NCI-H146 (cell line): Measurements from ENCODE around the gene KLHL36.
"Not testable (repeated sequence)": the region's sequence is repeated elsewhere in the genome, so short reads cannot be mapped to it uniquely, and the experiment has no call there.

Experiments used
- DNase-seq: peaks from one replicate; lab custom pipeline; 2025; lab: John Stamatoyannopoulos, UW

Gene KLHL36

GRCh38 chr16:84616515-84616914 is 31.8 kb upstream of the KLHL36 start:
- DNase-seq, result peak; percentile 9

GRCh38 chr16:84617041-84617790 is 31.1 kb upstream of the KLHL36 start:
- peak; percentile 9 for DNase-seq

GRCh38 chr16:84617791-84618580 is 30.3 kb upstream of the KLHL36 start, which contains the start of gene COTL1:
Gene COTL1 (minus strand): TSS chr16:84618078. CDS start chr16:84617914, 164 bp downstream.
- DNase-seq, result peak; percentile 93

GRCh38 chr16:84618581-84619460 is 29.5 kb upstream of the KLHL36 start:
- peak; percentile 60 for DNase-seq

- DNase-seq, result not testable (repeated sequence)
Observed at GRCh38 chr16:84620913-84621312, 27.4 kb upstream of the KLHL36 start.

- no peak for DNase-seq
Observed at GRCh38 chr16:84625556-84625955, 22.8 kb upstream of the KLHL36 start.

- no peak for DNase-seq
Observed at GRCh38 chr16:84628226-84628731, 20.0 kb upstream of the KLHL36 start.

GRCh38 chr16:84629580-84629979 is 18.7 kb upstream of the KLHL36 start:
- DNase-seq, result no peak

- no peak for DNase-seq
Observed at GRCh38 chr16:84630009-84630408, 18.3 kb upstream of the KLHL36 start.

GRCh38 chr16:84630446-84631152 is 17.7 kb upstream of the KLHL36 start:
- DNase-seq, result no peak

GRCh38 chr16:84631153-84631466 is 17.2 kb upstream of the KLHL36 start:
- DNase-seq, result no peak

GRCh38 chr16:84631886-84632285 is 16.4 kb upstream of the KLHL36 start:
- no peak for DNase-seq

GRCh38 chr16:84632862-84633261 is 15.4 kb upstream of the KLHL36 start:
- DNase-seq, result not testable (repeated sequence)

- DNase-seq, result no peak
Observed at GRCh38 chr16:84633622-84634021, 14.7 kb upstream of the KLHL36 start.

GRCh38 chr16:84635702-84636101 is 12.6 kb upstream of the KLHL36 start:
- DNase-seq, result no peak

- DNase-seq, result no peak
Observed at GRCh38 chr16:84637709-84638108, 10.6 kb upstream of the KLHL36 start.

GRCh38 chr16:84638231-84638806 is 10.0 kb upstream of the KLHL36 start:
- no peak for DNase-seq

GRCh38 chr16:84640145-84640544 is 8.2 kb upstream of the KLHL36 start:
- DNase-seq, result no peak

GRCh38 chr16:84641643-84642358 is 6.5 kb upstream of the KLHL36 start:
- DNase-seq, result no peak

GRCh38 chr16:84643180-84643583 is 5.1 kb upstream of the KLHL36 start:
- DNase-seq, result peak; percentile 77
